ENCODE measurements around the gene ADIPOR2.
"Not testable (repeated sequence)": the region's sequence is repeated elsewhere in the genome, so short reads cannot be mapped to it uniquely, and the experiment has no call there.

Gene ADIPOR2

GRCh38 chr12:1666215-1666614 lies 24.7 kb upstream of the ADIPOR2 start:
- FAIRE-seq, result no peak

DNA sequence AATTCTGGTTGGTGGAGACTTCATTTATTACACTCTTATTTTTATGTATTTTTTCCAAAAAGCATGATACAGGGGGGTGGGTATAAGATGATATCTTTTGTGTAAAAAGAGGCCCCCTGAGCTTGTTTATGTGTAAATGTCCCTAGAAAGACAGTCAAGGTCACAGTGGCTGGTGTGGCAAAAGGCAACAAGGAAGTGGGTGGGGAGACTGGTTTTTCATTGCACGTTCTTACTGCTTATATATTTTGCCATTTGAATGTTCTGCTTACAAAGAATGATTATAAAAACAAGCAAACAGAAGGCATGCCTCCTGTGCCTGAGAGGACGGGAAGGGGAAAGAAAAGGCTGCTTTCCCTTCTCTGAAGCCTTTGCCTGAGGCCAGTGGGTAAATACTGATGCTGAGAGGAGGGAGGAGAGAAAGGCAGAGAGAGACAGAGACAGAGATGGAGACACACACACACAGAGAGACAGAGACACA lies 24.1 kb upstream of the ADIPOR2 start:
- no peak for FAIRE-seq

DNA sequence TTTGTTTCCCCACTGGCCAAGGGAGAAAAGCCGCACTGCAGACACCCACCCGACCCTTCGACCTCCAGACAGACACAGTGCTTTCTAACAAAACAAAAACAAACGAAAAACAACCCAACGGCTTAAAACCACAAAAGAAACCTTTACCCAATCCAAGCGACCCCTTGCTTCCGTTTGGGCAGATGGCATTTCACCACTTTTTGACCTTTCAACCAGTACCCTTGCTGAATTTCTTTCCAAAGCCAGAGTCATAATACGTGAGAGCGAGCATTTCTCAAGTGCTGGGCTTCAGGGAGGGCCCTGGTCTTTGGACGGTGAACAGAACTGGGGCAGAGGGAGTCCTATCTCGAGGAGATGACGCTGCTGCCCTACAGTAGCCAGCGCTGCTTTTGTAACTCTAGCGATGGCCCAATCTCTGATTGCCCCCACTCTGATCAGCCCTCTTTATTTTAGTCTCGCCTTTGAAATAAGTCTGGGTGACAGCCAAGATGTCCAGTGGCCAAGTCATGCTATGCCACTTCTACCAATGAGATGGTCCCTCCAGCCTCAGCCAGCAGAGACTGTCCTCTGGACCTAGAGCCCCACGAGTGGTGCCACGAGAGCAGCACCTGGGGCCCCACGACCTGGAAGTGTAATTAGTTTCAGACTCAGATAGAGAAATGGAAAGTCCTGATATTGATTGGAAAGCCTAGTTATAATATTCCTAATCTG lies 21.9 kb upstream of the ADIPOR2 start:
- no peak for FAIRE-seq

- no peak for FAIRE-seq
These were observed 20.3 kb upstream of the ADIPOR2 start for GRCh38 chr12:1670358-1671268.

DNA sequence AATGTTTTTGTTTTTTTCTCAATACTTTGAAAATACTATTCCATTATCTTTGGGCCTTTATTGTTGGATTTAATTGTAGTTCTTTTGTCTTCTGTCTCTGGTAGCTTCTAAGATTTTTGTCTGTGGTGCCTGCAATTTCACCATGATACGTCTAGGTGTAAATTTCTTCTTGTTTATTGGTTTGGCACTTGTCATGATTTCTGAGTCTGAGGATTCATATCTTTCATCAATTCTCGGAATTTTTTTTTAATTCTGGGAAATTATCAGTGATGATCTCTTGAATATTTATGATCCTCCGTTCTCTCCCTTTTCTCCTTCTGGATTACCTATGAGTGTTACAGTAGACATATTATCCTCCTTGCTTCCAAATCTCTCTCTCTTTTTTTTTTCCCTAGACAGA lies 14.8 kb upstream of the ADIPOR2 start:
- no peak for FAIRE-seq

DNA sequence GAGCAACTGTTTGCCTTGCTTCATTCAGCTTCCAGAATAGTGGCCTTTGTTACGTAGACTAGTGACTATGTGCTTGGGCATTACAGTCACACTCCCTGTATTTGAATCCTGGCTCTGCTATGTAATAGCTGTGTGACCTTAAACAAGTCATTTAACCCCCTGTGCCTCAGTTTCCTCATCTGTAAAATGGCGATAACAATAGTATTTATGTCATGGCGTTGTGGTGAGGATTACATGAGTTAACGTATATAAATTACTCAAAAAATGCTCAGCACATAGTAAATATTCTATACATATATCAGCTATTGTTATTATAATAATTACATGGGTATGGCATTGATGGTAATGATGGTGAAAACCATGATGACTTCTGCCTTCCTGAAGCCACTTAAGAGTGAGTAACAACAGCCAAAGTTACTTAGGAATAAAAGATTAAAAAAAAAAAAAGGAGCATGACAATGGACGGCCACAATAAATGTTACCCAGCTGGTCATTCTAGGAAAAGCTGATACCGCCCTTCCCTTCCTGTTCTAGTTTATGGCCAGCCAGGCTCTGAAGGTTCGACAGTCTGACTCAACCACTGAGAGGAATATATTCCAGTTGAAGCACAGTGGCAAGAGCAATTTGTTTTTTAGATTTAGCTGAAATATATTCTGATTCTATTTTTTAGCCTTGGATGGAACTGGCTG lies 9.9 kb upstream of the ADIPOR2 start:
- no peak for FAIRE-seq

DNA sequence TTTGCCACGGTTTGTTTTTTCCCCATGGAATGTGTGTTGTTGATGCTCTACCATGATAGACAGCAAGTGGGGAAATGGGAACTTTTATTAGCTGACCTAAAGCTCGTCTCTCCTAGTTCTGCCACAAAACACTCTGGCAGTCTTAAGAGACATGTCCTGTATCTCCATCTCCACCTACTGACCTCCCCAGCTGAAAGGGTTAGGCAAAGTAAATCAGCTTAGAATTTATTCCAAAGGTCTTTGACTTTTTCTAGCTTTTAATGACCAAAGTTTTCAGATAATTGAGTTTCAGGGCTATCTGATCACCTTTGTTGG lies 9.4 kb upstream of the ADIPOR2 start:
- no peak for FAIRE-seq

DNA sequence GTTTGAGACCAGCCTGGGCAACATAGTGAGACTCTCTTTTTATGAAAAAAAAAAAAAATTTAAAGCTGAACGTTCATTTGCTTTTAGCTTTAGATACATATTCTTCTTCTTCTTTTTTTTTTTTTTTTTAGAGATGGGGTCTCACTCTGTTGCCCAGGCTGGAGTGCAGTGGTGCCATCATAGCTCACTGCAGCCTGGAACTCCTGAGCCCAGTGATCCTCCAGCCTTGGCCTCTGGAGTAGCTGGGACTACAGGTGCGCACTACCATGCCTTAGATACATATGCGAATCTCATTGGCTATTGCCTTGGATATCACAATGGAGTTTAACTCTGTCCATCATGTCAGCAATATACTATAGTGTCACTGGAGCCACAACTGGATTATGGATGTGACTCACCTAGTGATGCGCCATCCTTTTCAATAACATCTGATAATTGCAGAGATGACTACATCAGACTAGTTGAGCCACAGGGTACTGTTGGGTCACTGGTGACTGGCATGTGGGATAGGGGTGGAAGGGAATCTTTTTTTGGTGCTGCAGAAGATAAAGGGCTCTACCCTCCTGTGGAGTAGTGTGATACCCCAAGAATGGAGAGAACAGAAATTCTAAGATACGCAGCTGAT lies 2.7 kb upstream of the ADIPOR2 start:
- no peak for FAIRE-seq

GRCh38 chr12:1691123-1692007 lies 495 bp downstream of the ADIPOR2 start:
- no peak for FAIRE-seq

DNA sequence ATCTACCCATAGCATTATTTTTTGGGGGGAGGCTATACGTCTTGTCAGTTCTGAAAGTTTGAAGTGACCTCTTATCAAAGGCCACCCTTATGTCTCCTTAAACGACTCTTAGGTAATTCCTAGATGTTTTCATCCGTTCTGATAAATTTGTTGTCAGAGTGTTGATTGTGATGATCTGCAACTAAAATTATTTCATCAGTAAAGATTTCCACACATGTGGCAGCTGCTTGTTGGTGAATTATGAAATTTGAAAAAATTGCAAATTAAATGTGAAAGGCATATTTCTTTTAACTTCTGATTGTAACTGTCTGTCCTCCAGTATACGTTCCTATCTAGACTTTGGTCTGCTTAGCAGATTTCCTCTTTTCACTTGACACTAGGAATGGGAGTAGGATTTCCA lies 1.4 kb downstream of the ADIPOR2 start:
- no peak for FAIRE-seq

DNA sequence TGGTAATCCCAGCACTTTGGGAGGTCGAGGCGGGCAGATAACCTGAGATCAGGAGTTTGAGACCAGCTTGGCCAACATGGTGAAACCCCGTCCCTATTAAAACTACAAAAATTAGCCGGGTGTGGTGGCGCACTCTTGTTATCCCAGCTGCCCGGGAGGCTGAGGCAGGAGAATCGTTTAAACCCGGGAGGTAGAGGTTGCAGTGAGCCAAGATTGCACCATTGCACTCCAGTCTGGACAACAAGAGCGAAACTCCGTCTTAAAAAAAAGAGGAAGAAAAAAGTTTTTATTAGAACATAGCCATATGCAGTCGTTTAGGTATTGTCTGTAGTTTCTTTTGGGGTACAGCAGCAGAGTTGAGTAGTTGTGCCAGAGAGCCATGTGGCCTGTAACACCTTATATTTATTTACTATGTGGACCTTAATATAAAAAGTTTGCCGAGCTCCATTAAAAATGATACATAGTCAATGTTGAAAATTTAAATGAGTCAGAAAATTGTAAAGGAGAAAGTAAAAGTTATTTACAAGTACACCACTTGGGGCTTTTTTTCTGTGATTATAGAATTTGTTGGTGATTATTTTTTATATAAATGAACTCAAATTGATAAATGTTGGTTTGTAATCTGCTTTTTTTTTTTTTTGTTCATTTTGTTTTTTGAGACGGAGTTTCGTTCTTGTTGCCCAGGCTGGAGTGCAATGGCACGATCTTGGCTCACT lies 2.2 kb downstream of the ADIPOR2 start:
- FAIRE-seq, result no peak

DNA sequence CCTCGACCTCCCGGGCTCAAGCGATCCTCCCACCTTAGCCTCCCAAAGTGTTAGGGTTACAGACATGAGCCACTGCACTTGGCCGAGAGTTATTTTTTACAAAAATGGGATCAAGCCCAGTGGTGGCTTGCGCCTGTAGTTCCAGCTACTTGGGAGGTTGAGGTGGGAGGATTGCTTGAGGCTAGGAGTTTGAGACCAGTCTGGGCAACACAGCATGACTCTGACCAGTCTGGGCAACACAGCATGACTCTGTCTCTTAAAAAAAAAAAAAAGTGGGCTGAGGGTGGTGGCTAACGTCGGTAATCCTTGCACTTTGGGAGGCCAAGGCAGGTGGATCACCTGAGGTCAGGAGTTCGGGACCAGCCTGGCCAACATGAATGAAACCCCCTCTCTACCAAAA lies 4.2 kb downstream of the ADIPOR2 start:
- not testable (repeated sequence) for FAIRE-seq

GRCh38 chr12:1695886-1696670 lies 5.2 kb downstream of the ADIPOR2 start:
- FAIRE-seq, result no peak

- FAIRE-seq, result no peak
These were observed 5.9 kb downstream of the ADIPOR2 start for GRCh38 chr12:1696800-1697199.

- FAIRE-seq, result no peak
These were observed 6.4 kb downstream of the ADIPOR2 start for GRCh38 chr12:1697271-1697670.

DNA sequence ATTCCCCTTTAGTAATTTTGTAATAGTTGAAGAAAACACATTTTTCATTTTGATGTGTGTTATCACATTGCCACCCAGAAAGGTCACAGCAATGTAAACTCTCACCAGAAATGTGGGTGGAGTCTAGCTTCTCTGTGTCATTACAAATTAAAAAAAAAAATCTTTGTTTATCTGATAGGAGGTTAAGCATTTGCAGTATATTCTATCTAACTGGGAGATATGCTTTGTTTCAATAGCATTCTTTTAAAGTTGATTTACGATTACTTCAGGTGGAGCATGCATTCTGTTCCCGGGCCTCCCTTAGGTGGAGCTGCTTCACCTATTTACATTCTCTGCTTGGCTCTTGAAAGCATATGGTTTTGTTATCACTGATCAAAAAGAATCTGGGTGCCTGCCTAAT lies 7.8 kb downstream of the ADIPOR2 start:
- FAIRE-seq, result no peak

DNA sequence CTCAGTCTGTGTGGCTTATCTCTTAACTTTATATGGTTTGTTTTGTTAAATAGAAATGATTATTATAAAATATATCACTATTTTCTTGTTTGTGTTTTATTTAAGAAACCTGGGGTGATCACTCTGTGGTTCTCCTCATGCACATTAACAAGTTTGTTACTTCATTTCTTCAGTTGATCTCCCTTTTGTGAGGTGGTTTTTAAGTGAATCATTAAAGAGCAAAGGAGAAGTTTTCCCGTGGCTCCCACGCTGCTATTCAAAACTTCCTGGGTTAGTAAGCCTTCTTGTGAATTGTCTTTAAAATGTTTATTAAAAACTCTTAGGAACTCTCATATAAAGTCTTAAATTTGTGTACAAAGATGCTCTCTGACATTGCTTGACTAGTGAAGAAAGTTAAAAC lies 11.8 kb downstream of the ADIPOR2 start:
- FAIRE-seq, result no peak

- FAIRE-seq, result no peak
These were observed 13.2 kb downstream of the ADIPOR2 start for GRCh38 chr12:1703771-1704722.
